ENCODE results near the gene PHRF1. TPM values are rescaled to one million over a fixed set of nuclear protein-coding genes. Genes with fewer than 3 reads are reported as not detected.

The PHRF1 gene
- total RNA-seq (ENCODE audit: low replicate concordance): 16.6 and 19.2 TPM in 2 replicates

GRCh38 chr11:575996-576768 lies at the start of gene PHRF1:
PHRF1 (plus strand) TSS chr11:576470; CDS start chr11:581513, 5,043 bp downstream.

GRCh38 chr11:535519-536454 lies 40.5 kb upstream of the PHRF1 start, which contains the start of gene HRAS:
HRAS (minus strand) TSS chr11:535576.

GRCh38 chr11:536841-537621 lies 39.2 kb upstream of the PHRF1 start, which contains the start of gene LRRC56:
LRRC56 (plus strand) TSS chr11:537527; CDS start chr11:540685, 3,158 bp downstream.

GRCh38 chr11:560305-561147 lies 15.7 kb upstream of the PHRF1 start, which contains the start of the genes LMNTD2 and RASSF7:
LMNTD2 (minus strand) TSS chr11:560738; CDS start chr11:560716, 22 bp downstream.
RASSF7 (plus strand) TSS chr11:560970; CDS start chr11:561769, 799 bp downstream.

GRCh38 chr11:615504-616319 lies 39.4 kb downstream of the PHRF1 start, which contains the start of gene IRF7:
IRF7 (minus strand) TSS chr11:615950; CDS start chr11:615364, 586 bp downstream.

GRCh38 chr11:624705-625635 lies 48.7 kb downstream of the PHRF1 start, which contains the start of gene CDHR5:
CDHR5 (minus strand) TSS chr11:624955; CDS start chr11:624902, 53 bp downstream.

GRCh38 chr11:626475-627307 lies 50.4 kb downstream of the PHRF1 start, which contains the start of gene SCT:
SCT (minus strand) TSS chr11:627181; CDS start chr11:627143, 38 bp downstream.

GRCh38 chr11:636511-637332 lies 60.5 kb downstream of the PHRF1 start, which contains the start of gene DRD4:
DRD4 (plus strand) TSS chr11:637269; CDS start chr11:637305, 36 bp downstream.

Other genes with a start within 250 kb of the PHRF1 start
- gene B4GALNT4, start 207.0 kb upstream of the PHRF1 start, total RNA-seq (ENCODE audit: low replicate concordance): 1.1 and 2.8 TPM in 2 replicates
- gene PKP3, start 182.3 kb upstream of the PHRF1 start, total RNA-seq (ENCODE audit: low replicate concordance): 0.12 and 0.60 TPM in 2 replicates
- gene SIGIRR, start 161.5 kb upstream of the PHRF1 start, total RNA-seq (ENCODE audit: low replicate concordance): 5.7 and 17.8 TPM in 2 replicates
- gene ANO9, start 134.5 kb upstream of the PHRF1 start, total RNA-seq (ENCODE audit: low replicate concordance): not detected in 2 replicates
- gene PTDSS2, start 126.2 kb upstream of the PHRF1 start, total RNA-seq (ENCODE audit: low replicate concordance): 26.9 and 49.1 TPM in 2 replicates
- gene RNH1, start 69.2 kb upstream of the PHRF1 start, total RNA-seq (ENCODE audit: low replicate concordance): 372 and 844 TPM in 2 replicates
- gene HRAS, start 40.9 kb upstream of the PHRF1 start, total RNA-seq (ENCODE audit: low replicate concordance): 84.7 and 112 TPM in 2 replicates
- gene LRRC56, start 38.9 kb upstream of the PHRF1 start, total RNA-seq (ENCODE audit: low replicate concordance): 0.23 TPM in 2 replicates
- gene LMNTD2, start 15.7 kb upstream of the PHRF1 start, total RNA-seq (ENCODE audit: low replicate concordance): 0.45 TPM in 1 of 2 replicates, not detected in the other
- 1.4 and 8.6 TPM in 2 replicates for gene RASSF7, start 15.5 kb upstream of the PHRF1 start, total RNA-seq (ENCODE audit: low replicate concordance)
- gene IRF7, start 39.5 kb downstream of the PHRF1 start, total RNA-seq (ENCODE audit: low replicate concordance): 3.7 and 7.7 TPM in 2 replicates
- gene CDHR5, start 48.5 kb downstream of the PHRF1 start, total RNA-seq (ENCODE audit: low replicate concordance): not detected in 2 replicates
- gene SCT, start 50.7 kb downstream of the PHRF1 start, total RNA-seq (ENCODE audit: low replicate concordance): not detected in 2 replicates
- gene DRD4, start 60.8 kb downstream of the PHRF1 start, total RNA-seq (ENCODE audit: low replicate concordance): not detected in 2 replicates
- gene DEAF1, start 118.8 kb downstream of the PHRF1 start, total RNA-seq (ENCODE audit: low replicate concordance): 29.6 and 31.8 TPM in 2 replicates
- 2.9 and 5.7 TPM in 2 replicates for gene TMEM80, start 119.3 kb downstream of the PHRF1 start, total RNA-seq (ENCODE audit: low replicate concordance)
- 44.3 and 83.2 TPM in 2 replicates for gene EPS8L2, start 129.8 kb downstream of the PHRF1 start, total RNA-seq (ENCODE audit: low replicate concordance)
- 69.4 and 177 TPM in 2 replicates for gene TALDO1, start 171.0 kb downstream of the PHRF1 start, total RNA-seq (ENCODE audit: low replicate concordance)
- gene GATD1, start 201.0 kb downstream of the PHRF1 start, total RNA-seq (ENCODE audit: low replicate concordance): 17.4 and 20.2 TPM in 2 replicates
- gene CEND1, start 213.6 kb downstream of the PHRF1 start, total RNA-seq (ENCODE audit: low replicate concordance): 0.23 TPM in 1 of 2 replicates, not detected in the other
- gene SLC25A22, start 221.8 kb downstream of the PHRF1 start, total RNA-seq (ENCODE audit: low replicate concordance): 5.1 and 21.5 TPM in 2 replicates
- gene PIDD1, start 228.8 kb downstream of the PHRF1 start, total RNA-seq (ENCODE audit: low replicate concordance): 3.4 and 4.0 TPM in 2 replicates
- gene RPLP2, start 233.5 kb downstream of the PHRF1 start, total RNA-seq (ENCODE audit: low replicate concordance): 397 and 872 TPM in 2 replicates
- gene PNPLA2, start 242.4 kb downstream of the PHRF1 start, total RNA-seq (ENCODE audit: low replicate concordance): 17.1 and 21.4 TPM in 2 replicates

All from smooth muscle cell of the coronary artery (primary cell).